ENCODE data around the gene FATE1. TPM values are rescaled to one million over a fixed set of nuclear protein-coding genes. Genes with fewer than 3 reads are reported as not detected.

FATE1 gene
- total RNA-seq, 1 experiment from 2014 or later = not detected

- Histone ChIP-seq H4K20me1 (ENCODE audit: low read length) (no peaks in the 10 kb centered on the region), H3K27me3 (ENCODE audit: low read length) (no peaks in the 10 kb centered on the region), H3K36me3 (ENCODE audit: low read depth, low read length) (no peaks in the 10 kb centered on the region), H3K9me2 (replicated peaks; ENCODE audit: low read length) (no peaks in the 10 kb centered on the region), H3K4me3 (ENCODE audit: low read length) (no peak overlapping the region), H3K79me2 (ENCODE audit: low read length) (no peaks in the 10 kb centered on the region), H2AFZ (ENCODE audit: low read length) (no peak overlapping the region), H3K9ac (ENCODE audit: low read length) (no peak overlapping the region), H3K4me1 (ENCODE audit: insufficient read depth, low read length) (no peaks in the 10 kb centered on the region), H3K9me3 (ENCODE audit: low read length) (no peaks in the 10 kb centered on the region), H3F3A (ENCODE audit: low read length, unreplicated experiment) (no peaks in the 10 kb centered on the region), H3K4me2 (ENCODE audit: low read length) (no peak overlapping the region), H3K27ac (ENCODE audit: low read length) (no peak overlapping the region)
- CTCF ChIA-PET = no interaction called here
- TF ChIP-seq EZH2 (IDR thresholded peaks at IDR 0.05; ENCODE audit: low read length, unreplicated experiment) (no peak), EZH2phosphoT487 (IDR thresholded peaks at IDR 0.05; ENCODE audit: borderline replicate concordance, low read length) (no peak), CTCF (conservative IDR thresholded peaks at IDR 0.05; ENCODE audit: low read depth, low read length) (no peak)
- DNase-seq (no peak), ATAC-seq (no peak)
- POLR2A ChIA-PET (ENCODE audit: unreplicated experiment) = no interaction called here
- BruUV-seq (replicated peaks) = no TSS peak
- intact Hi-C loops (cut with micrococcal nuclease) = no loop called here
Observed at GRCh38 chrX:151700581-151700980, 15.3 kb upstream of the FATE1 start.

- ATAC-seq = no peak
- TF ChIP-seq EZH2 (IDR thresholded peaks at IDR 0.05; ENCODE audit: low read length, unreplicated experiment) (no peak), CTCF (conservative IDR thresholded peaks at IDR 0.05; ENCODE audit: low read depth, low read length) (no peak), EZH2phosphoT487 (IDR thresholded peaks at IDR 0.05; ENCODE audit: borderline replicate concordance, low read length) (no peak)
- Histone ChIP-seq H3K9me2 (replicated peaks; ENCODE audit: low read length) (no peaks in the 10 kb centered on the region), H4K20me1 (ENCODE audit: low read length) (no peaks in the 10 kb centered on the region), H3F3A (ENCODE audit: low read length, unreplicated experiment) (no peaks in the 10 kb centered on the region), H2AFZ (ENCODE audit: low read length) (no peak overlapping the region), H3K79me2 (ENCODE audit: low read length) (no peaks in the 10 kb centered on the region), H3K27me3 (ENCODE audit: low read length) (no peaks in the 10 kb centered on the region), H3K4me2 (ENCODE audit: low read length) (no peak overlapping the region), H3K27ac (ENCODE audit: low read length) (no peak overlapping the region), H3K36me3 (ENCODE audit: low read depth, low read length) (no peaks in the 10 kb centered on the region), H3K9me3 (ENCODE audit: low read length) (no peaks in the 10 kb centered on the region), H3K4me3 (ENCODE audit: low read length) (no peak overlapping the region), H3K9ac (ENCODE audit: low read length) (no peak overlapping the region), H3K4me1 (ENCODE audit: insufficient read depth, low read length) (no peaks in the 10 kb centered on the region)
- DNase-seq = no peak
- CTCF ChIA-PET = no interaction called here
- intact Hi-C loops (cut with micrococcal nuclease) = no loop called here
- POLR2A ChIA-PET (ENCODE audit: unreplicated experiment) = no interaction called here
- no TSS peak for BruUV-seq (replicated peaks)
Observed at GRCh38 chrX:151701071-151701470, 14.8 kb upstream of the FATE1 start.

- no peaks in the 10 kb centered on the region for H3K36me3 ChIP-seq (ENCODE audit: low read depth, low read length)
Observed at GRCh38 chrX:151701531-151701930, 14.3 kb upstream of the FATE1 start.

More at GRCh38 chrX:151701531-151701930, 14.3 kb upstream of the FATE1 start:
- Histone ChIP-seq H3K27ac (ENCODE audit: low read length) (no peak overlapping the region), H3K79me2 (ENCODE audit: low read length) (no peaks in the 10 kb centered on the region), H2AFZ (ENCODE audit: low read length) (no peak overlapping the region), H3K4me3 (ENCODE audit: low read length) (no peak overlapping the region), H3K9me2 (replicated peaks; ENCODE audit: low read length) (no peaks in the 10 kb centered on the region), H3K9me3 (ENCODE audit: low read length) (no peaks in the 10 kb centered on the region), H3K4me1 (ENCODE audit: insufficient read depth, low read length) (no peaks in the 10 kb centered on the region), H4K20me1 (ENCODE audit: low read length) (no peaks in the 10 kb centered on the region), H3K9ac (ENCODE audit: low read length) (no peak overlapping the region), H3K27me3 (ENCODE audit: low read length) (no peaks in the 10 kb centered on the region), H3K4me2 (ENCODE audit: low read length) (no peak overlapping the region), H3F3A (ENCODE audit: low read length, unreplicated experiment) (no peaks in the 10 kb centered on the region)
- intact Hi-C loops (cut with micrococcal nuclease) = no loop called here
- DNase-seq (no peak), ATAC-seq (no peak)
- ChIA-PET POLR2A (ENCODE audit: unreplicated experiment) (no interaction called here), CTCF (no interaction called here)
- BruUV-seq (replicated peaks) = no TSS peak
- TF ChIP-seq EZH2 (IDR thresholded peaks at IDR 0.05; ENCODE audit: low read length, unreplicated experiment) = no peak
- TF ChIP-seq CTCF (conservative IDR thresholded peaks at IDR 0.05; ENCODE audit: low read depth, low read length) = no peak
- TF ChIP-seq EZH2phosphoT487 (IDR thresholded peaks at IDR 0.05; ENCODE audit: borderline replicate concordance, low read length) = no peak

Measured in PC-3 (cell line).